Esophagus squamous epithelium (tissue), 5 donors: Measurements from ENCODE around the gene STARD9. TPM values are rescaled to one million over a fixed set of nuclear protein-coding genes. Genes with fewer than 3 reads are reported as not detected.

Experiments used
- DNase-seq: peaks from one replicate; lab custom pipeline; 2025; lab: John Stamatoyannopoulos, UW
- H3K27ac ChIP-seq, 4 donors: fragments of 200-600 bp; sonication (generic); one replicate each; pipeline ENCODE4 v1.5.1; 2016 to 2019; ENCODE audit warnings: mild to moderate bottlenecking in 1 of 4
- H3K27me3 ChIP-seq, 4 donors: fragments of 200-600 bp; sonication (generic); 1 replicate in 3 of 4; 2 replicates in 1 of 4; pipeline versions ENCODE4 v1.5.1 to v1.6.0; 2017 to 2021; ENCODE audit warnings: antibody characterized with exemption in 1 of 4
- H3K36me3 ChIP-seq, 3 donors: fragments of 200-600 bp; sonication (generic); one replicate each; pipeline ENCODE4 v1.5.1; 2016 to 2019
- H3K4me1 ChIP-seq, 3 donors: fragments of 200-600 bp; sonication (generic); one replicate each; pipeline ENCODE4 v1.5.1; 2017 to 2019
- H3K4me3 ChIP-seq, 4 donors: fragments of 200-600 bp; sonication (generic); 1 replicate in 3 of 4; 2 replicates in 1 of 4; pipeline ENCODE4 v1.5.1; 2016 to 2019; ENCODE audit warnings: mild to moderate bottlenecking in 2 of 4, moderate library complexity in 1 of 4
- H3K9me3 ChIP-seq, 3 donors: fragments of 200-600 bp; sonication (generic); one replicate each; pipeline ENCODE4 v1.5.1; 2016 to 2019
- CTCF ChIP-seq, 6 experiments: fragments of 450-650 bp in 4 of 6; fragments of 200-600 bp in 2 of 6; sonication (generic) in 2 of 6; IDR thresholded peaks; one replicate each; pipeline ENCODE4 v1.5.1; 2016 to 2019; ENCODE audit warnings: antibody characterized with exemption in 6 of 6, mild to moderate bottlenecking in 4 of 6, moderate library complexity in 4 of 6
- POLR2A ChIP-seq, 4 donors: fragments of 450-650 bp; IDR thresholded peaks; one replicate each; pipeline ENCODE4 v1.6.1; 2017; ENCODE audit warnings: antibody characterized with exemption in 4 of 4, mild to moderate bottlenecking in 4 of 4, moderate library complexity in 3 of 4
- WGBS, 2 donors: methylation state at CpG; one replicate each; pipeline ENCODE4 v1.1.5; 2018; 5-methylcytosine and 5-hydroxymethylcytosine counted together
- intact Hi-C: fragments of 100-400 bp; cut with DNase I; formaldehyde crosslinking; loops from one replicate; pipeline ENCODE4 v1.15.0; 2022
- total RNA-seq, 4 donors: library from RNA; depleted of rRNA; stranded (reverse); fragments of >200 nt; gene quantifications; one replicate each; pipeline ENCODE4 v1.1.0, GENCODE V29; 2016
- donor health status: DM: yes; HTN: yes; CAD: no.

Gene STARD9
- total RNA-seq, 4 donors from 2014 or later: 1.4 to 14.5 (median 2.3) TPM

- TF ChIP-seq CTCF (IDR thresholded peaks at IDR 0.05) (no peak), POLR2A (IDR thresholded peaks at IDR 0.05) (no peak)
- 88 to 91% methylated on average over 2 to 3 of the region's 3 CpGs for WGBS, 2 donors
- peaks cover 4 to 62% (median 13%) of the 10 kb centered on the region in 3 donors for H3K36me3 ChIP-seq
Measured at GRCh38 chr15:42558739-42559138, 16.7 kb upstream of the STARD9 start.

DNA sequence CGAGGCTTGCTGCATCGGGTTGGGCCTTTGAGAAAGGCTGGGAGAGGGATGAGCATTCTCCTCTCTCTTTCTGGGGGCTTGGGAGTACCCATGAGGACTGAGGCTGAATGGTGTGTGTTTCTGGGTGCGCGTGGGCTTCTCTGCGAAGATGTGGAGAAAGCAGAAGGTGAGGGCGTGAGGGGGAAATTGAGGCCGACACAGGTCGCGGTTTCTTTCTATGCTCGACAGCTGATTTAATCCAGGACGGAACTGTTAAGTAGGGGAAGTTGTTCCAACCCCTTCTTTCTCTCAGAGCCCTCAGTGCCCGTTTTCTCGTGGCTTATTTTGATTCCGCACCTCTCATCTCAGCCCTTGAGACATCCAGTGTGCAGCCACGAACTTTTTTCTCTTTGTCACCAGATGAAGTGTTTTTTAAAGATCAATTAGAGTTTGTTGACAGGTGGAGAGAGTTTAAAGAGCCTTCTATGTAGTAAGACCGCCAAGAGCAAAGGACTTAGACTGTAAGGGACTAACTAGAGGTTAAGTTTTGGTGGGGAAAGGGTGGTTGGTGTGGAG lies 711 bp downstream of the STARD9 start:
- 5 to 17% methylated on average over 10 to 13 of the region's 16 CpGs for WGBS, 2 donors
- Histone ChIP-seq H3K4me3 (peak overlapping the region; percentile 38 to 84 (median 78)), H3K36me3 (no peaks in the 10 kb centered on the region), H3K4me1 (peaks cover 4 to 61% (median 12%) of the 10 kb centered on the region in 3 donors), H3K9me3 (no peaks in the 10 kb centered on the region), H3K27me3 (peaks cover 0 to 29% (median 0%) of the 10 kb centered on the region in 4 donors), H3K27ac (peak overlapping the region; percentile 75 to 95 (median 94))
- intact Hi-C loops: no loop called here
- TF ChIP-seq POLR2A (IDR thresholded peaks at IDR 0.05) (no peak), CTCF (IDR thresholded peaks at IDR 0.05) (no peak)
- no peak for DNase-seq

More at GRCh38 chr15:42558739-42559138, 16.7 kb upstream of the STARD9 start:
- no peaks in the 10 kb centered on the region for H3K9me3 ChIP-seq
- DNase-seq: no peak
- H3K27me3 ChIP-seq: no peaks in the 10 kb centered on the region
- no peak overlapping the region for H3K27ac ChIP-seq
- no peak overlapping the region for H3K4me3 ChIP-seq
- H3K4me1 ChIP-seq: no peaks in the 10 kb centered on the region
- intact Hi-C loops: no loop called here

DNA sequence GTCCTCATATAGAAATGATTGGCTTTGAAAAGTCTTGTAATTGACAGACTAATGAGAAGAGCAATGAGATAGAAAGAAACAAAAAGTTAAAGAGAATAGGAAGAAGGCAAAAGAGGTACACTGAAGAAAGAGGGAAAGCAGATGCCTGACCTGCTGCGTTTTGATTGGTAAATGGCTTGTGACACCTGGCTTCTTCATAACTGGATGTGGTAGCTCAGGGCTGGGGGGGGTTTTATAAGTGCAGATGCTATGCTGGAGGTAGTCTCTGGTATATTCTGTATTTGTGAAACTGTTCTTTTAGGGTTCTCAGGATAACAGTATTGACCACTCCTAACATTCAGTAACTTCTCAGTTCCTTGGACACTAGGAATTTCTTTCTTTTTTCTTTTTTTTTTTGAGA lies 1.4 kb downstream of the STARD9 start:
- no peak for DNase-seq
- WGBS, 2 donors: 77 to 81% methylated on average over 1 of the region's 1 CpG
- TF ChIP-seq POLR2A (IDR thresholded peaks at IDR 0.05): no peak
- Histone ChIP-seq H3K9me3 (no peaks in the 10 kb centered on the region), H3K27me3 (peaks cover 0 to 29% (median 0%) of the 10 kb centered on the region in 4 donors), H3K27ac (peak overlapping the region in 3 of 4 donors; percentile 93 to 95 (median 94)), H3K4me3 (peak overlapping the region in 3 of 4 donors; percentile 77 to 84 (median 80)), H3K36me3 (no peaks in the 10 kb centered on the region), H3K4me1 (peaks cover 5 to 68% (median 14%) of the 10 kb centered on the region in 3 donors)
- intact Hi-C loops: no loop called here

GRCh38 chr15:42577514-42578031 lies 2.2 kb downstream of the STARD9 start:
- Histone ChIP-seq H3K27me3 (peaks cover 0 to 29% (median 0%) of the 10 kb centered on the region in 4 donors), H3K9me3 (no peaks in the 10 kb centered on the region), H3K36me3 (no peaks in the 10 kb centered on the region), H3K4me3 (peak overlapping the region in 1 of 4 donors; percentile 35), H3K27ac (peak overlapping the region in 3 of 4 donors; percentile 41 to 71 (median 50)), H3K4me1 (peaks cover 5 to 76% (median 17%) of the 10 kb centered on the region in 3 donors)
- WGBS, 2 donors: 29 to 55% methylated on average over 1 of the region's 1 CpG
- intact Hi-C loops: no loop called here
- no peak for DNase-seq
- TF ChIP-seq POLR2A (IDR thresholded peaks at IDR 0.05) (no peak), CTCF (IDR thresholded peaks at IDR 0.05) (no peak)

- no peak for DNase-seq
- WGBS, 2 donors: 61 to 64% methylated on average over 2 of the region's 2 CpGs
- Histone ChIP-seq H3K4me1 (peaks cover 5 to 90% (median 17%) of the 10 kb centered on the region in 3 donors), H3K9me3 (no peaks in the 10 kb centered on the region), H3K27me3 (peaks cover 0 to 29% (median 0%) of the 10 kb centered on the region in 4 donors), H3K27ac (no peak overlapping the region), H3K36me3 (no peaks in the 10 kb centered on the region), H3K4me3 (no peak overlapping the region)
- intact Hi-C loops: no loop called here
- TF ChIP-seq CTCF (IDR thresholded peaks at IDR 0.05) (no peak), POLR2A (IDR thresholded peaks at IDR 0.05) (no peak)
Measured at GRCh38 chr15:42578984-42579537, 3.7 kb downstream of the STARD9 start.
